Activated CD4-positive, alpha-beta T cell treated with anti-CD3 and anti-CD28 coated beads, Interleukin-2, Interleukin-4, amounts not matched to agents 100 ng/mL and 50 ng/mL, durations not matched to agents 16 hours and 8 hours (primary cell): ENCODE results near the gene SLC25A1.

Experiments
- DNase-seq: peaks from one replicate; pipeline ENCODE4 v3.0.0-alpha.2; 2020; ENCODE audit warnings: low spot score

Gene SLC25A1

DNA sequence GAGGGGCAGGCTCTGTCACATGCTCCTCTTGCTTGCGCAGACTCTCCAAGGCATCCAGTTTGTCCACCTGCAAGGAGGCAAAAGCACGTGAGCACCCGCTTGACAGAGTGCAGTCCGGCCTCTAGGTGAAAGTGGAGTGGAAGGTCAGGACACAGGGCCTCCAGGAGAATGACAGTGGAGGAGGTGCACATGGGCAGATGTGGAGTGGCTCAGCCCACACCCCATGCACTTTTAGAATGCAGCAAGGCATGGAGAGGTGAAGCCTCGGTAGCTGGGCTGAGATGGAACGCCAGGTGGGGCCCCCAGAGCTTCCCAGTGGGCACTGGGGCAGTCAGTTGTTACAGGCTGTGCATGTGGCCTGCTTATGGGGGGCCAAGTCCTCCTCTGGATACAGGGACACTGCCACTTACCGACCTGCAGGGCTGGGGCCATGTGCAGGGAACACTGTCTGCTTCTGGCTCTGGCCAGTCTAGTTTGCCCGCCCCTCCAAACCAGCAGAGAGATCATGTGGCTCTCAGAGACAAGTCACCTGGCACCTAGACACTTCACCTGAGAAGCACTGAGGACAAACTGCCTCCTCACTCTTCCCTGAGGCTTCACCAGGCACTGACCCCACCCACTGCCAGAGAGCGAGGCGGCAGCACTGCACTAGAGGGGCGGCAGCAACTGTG lies 2.3 kb upstream of the SLC25A1 start:
- no peak for DNase-seq

DNA sequence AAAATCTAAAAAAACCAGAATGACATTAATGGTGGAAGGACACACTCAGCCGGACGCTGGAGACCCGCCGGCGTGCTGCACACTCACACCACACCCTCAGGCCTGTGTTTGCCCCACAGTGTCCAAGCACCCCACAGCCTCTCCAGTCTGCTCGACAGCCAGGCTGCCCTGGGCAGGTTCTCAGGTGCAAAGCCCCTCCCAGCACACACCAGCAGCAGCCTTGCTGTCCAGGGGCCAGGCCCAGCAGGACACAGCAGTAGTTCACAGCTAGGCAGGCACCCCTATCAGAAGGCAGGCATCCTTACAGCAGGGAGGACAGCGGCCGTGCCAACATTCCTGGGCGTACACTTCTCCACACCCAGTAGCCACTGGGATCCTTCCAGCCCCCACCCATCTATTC lies 1.7 kb upstream of the SLC25A1 start:
- no peak for DNase-seq

DNA sequence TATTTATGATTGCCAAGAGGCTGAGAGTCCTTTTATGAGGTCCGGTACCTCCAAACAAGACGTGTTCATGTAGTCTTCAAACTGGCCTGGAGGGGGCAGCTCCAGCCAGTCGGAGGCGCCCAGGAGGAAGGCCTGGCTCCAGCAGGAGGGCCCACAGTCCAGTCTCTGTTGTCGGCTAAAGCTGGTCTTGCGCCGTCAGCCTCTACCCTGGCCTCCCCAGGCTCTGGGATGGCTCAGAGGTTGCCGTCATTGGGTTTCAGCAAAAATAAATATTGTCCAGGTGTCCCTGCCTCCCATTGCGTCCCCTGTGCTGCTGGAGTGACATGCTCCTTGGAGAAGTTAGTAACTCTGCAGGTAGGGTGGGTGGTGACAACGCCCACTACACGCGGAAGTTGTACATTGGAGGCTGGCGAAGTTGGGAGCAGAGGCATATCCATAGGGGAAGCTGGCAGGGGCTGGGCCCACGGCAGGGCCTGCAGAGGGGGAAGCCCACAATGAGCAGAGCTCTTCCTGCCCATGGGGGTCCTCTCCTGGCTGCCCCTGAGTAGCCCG lies 1.0 kb upstream of the SLC25A1 start:
- DNase-seq: peak; percentile 71

DNA sequence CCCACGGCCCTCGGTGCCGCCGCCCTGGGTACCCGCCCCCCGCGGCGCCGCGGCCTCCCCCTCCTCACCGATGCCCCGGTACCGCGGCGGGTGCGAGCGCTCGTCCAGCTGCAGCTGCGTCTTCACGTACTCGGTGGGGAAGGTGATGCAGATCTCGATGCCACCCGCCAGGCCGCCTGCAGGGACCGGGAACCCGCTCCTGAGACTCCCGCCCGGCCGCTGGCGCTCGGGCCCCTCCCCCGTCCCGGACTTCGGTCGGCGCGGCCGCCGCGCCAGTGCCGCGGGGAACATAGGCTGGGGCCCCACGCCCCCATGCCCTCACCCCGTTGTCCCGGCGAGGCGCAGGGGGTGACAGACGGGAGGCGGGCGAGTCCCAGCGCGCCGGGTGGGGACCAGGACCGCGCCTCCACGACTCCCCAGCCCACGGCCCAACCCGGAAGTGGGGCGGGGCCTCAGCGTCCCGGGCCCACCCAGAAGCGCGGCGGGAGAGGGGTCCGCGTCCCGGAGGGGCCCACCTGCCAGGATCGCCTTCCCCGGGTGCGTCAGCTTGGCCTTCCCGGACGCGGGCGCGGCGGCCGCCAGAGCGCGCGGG lies 375 bp downstream of the SLC25A1 start:
- DNase-seq: no peak

DNA sequence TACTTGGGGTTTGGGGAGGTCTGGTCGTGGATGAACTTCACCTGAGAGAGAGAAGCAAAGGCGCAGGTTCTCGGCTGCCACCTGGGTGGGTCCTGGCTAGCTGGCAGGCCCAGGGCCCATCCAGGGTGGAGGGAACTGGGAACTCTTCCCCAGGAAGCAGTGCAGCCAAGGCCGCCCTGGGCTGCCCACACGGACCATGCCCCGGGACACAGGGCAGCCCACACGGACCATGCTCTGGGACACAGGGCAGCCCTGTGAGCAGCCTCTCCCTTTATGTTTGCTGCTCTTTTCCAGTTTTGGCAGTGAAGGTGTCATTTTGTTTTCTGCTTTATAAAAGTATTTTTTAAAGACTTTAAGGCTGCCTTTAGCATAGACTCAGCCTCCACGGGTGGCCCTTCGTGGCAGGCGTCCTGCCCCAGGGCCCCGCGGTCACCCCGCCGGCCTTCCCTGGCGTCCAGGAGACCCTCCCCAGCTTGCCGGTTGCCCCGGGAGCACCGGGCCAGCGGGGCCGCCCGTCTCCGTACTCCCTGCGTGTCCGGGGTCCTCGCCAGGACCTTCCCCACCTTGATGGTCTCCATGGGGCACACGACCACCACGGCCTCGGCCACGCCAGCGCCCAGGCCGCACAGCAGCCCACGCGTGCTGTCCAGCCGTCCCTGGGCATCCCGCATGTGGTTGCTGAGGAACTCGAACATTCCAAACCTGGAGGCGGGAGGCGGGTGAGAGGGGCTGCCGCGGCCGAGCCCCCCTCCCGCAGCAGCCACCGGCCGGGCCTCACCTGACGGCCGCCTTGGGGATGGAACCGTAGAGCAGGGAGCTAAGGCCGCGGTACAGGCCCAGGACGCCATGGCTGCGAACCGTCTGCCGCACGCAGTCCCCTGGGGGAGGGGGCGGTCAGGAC lies 1.1 kb downstream of the SLC25A1 start:
- DNase-seq: no peak

DNA sequence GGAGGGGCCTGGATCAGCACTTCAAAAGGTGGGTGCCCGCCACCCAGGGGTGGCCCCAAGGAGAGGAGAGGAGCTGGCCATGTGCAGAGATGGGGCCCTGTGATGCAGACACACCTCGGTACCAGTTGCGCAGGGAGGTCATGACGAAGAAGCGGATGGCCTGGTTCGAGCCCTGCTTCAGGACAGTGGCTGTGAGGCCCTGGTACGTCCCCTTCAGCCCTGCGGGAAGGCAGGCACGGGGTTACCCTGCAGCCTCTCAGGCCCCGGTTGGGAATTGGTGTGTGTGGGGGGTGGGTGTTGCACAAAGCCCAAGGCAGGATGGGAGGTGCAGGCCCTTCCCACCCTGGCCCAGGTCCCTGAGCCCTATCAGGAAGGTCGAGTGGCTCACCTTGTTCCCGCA lies 1.8 kb downstream of the SLC25A1 start:
- no peak for DNase-seq

DNA sequence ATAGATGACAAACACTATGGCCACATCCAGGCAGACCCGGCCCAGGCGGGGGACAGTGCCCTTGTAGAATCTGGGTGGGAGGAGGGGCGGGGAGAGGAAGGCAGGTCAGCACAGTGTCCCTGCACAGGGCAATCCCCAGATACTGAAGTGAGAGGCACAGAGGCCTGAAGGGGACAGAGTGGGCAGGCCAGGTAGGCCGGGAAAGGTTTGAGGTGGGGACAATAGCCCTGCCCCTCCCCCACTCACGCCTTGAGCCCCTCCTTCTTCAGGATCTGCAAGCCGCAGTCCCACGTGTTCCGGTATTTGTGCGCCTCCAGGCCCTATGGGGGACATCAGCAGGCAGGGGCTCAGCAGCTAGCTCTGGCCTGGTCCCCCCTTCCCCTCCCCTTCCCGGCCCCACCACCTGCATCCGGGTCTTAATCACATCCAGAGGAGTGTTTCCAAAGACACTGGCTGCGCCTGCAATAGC lies 2.3 kb downstream of the SLC25A1 start:
- DNase-seq: no peak

DNA sequence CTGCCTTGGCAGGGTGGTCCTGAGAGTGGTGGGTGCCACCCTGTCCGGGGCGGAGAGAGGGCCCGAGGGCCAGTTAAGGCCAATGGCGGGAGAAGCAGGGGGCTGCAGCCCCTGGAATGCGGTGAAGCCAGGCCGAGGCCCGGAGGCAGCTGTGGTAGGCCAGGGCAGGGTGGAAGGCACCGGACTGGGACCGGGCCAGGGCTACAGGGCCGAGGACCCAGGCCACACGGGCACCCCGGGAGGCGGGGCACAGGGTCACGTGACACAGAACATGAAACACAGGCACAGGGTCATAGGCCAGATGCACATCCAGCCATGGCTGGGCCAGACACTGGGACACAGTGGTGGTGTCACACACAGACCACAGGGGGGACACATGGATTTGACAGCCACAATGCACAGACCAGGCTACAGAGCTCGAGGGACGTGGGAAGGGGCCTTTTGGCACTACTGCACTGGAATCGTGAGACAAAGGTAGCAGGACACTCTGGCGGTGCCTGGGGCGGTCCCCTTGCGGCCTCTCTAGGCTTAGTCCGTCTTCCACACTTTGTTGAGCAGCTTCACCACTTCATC lies 2.8 kb downstream of the SLC25A1 start:
- DNase-seq: no peak

DNA sequence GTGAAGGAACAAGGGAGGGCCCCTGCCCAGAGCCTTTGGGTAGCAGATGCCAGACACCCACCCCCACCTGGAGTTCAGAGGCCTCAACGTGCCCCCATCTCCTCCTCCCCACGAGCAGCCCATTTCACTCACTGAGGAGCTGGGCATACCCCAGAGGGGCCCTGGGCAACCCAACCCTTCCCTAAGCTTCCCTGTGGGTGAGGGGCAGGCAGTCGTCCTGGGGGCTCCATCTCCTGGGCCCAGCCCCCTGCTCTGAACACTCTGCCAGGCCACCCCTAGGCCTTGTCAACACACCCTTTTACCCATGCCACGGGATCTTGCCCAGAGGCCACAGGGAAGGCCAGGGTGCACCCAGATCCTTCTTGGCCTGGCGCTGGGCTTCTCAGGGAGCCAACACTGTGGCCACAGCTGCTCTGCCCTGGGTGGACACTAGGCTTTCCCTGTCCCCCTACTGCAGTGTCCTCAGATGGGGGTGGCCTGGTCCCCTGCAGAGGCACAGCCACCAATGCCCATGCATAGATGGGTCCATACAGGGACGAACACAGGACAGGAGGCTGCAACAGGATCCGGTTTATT lies 3.4 kb downstream of the SLC25A1 start:
- DNase-seq: no peak

DNA sequence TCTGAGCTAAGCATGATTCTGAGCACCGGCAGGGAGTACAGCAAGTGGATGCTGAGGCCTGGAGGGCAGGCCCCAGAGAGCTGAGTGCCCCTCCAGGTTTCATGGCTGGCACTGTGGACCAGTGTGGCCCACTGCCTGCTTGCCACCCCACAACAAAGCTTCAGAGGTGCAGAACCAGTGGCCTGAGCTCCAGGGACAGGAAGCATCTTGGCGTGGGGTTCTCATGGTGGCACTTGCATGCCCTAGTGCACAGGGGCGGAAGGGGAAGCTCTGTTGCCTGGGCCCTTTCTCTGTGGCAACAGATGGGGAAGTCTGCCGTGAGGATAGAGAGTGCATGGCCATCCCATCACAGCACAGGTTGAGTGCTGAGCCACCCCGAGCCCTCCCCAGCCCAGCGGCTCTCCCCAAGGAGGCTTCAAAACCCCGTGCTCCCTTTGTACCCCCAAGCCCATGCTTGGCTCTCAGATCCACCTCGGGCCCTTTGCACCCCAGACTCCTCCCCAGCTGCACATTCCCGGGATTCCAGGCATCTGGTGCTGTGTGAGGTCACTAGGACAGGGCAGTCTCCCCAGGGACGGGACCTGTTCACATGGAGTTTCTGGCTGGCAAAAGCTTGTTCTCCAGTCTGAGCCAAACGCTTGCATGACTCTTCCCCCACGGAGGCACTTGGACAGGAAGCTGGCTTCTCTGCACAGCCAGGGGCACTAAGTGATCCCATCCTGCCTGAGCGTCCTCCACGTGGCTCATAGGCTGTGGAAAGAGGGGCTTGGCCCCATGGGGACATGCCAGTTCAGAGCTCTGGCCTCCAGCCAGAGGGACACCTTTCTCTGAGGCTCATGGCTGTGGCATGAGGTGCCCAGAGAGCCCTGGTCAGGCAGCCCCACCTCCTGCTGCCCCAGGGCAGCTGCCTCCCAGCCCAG lies 4.2 kb downstream of the SLC25A1 start:
- no peak for DNase-seq

DNA sequence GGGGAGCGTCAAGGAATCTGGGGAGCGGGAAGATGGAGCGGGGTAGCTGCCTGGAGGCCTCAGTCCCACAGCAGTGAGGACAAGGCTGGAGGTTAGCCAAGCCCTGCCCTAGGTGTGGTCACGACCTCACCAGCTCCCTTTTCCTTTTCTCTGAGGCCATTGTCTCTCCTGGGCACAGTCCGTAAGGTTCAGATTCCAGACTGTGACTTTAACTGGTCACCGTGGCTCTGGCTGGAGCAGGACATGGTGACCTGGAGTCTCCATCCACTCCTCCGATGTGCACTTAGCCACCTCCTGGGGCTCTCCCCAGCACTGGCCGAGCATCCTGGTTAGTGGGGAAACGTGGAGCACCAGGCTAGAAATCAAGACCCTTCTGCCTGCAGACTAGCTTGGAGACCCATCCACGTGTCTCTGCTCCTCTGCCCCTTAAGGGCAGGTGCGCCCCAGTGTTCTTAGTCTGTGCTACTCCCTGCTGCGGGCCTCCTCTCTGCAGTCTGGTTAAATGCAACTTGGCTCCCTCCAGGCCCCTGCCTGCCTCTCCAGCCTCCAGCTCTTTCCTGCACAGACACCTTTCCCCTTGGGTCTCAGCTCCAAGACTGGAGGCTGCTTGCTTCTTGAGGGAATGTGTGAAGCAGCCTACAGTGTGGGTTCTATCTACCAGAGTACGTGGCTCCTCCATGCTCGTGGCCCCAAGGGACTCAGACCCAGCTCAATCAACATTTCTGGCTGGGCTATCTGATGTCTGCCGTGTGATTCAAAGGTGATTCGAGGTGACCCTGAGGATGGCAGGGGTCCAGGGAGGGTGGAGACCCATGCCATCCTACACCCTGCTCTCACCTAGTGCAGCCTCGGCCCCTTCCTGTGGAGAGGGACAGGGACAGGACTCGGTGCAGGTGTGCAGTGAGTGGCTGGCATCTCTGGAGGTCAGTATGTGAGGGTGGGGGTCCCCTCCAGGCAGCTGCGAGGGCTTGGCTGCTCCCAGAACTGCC lies 5.2 kb downstream of the SLC25A1 start:
- DNase-seq: no peak

DNA sequence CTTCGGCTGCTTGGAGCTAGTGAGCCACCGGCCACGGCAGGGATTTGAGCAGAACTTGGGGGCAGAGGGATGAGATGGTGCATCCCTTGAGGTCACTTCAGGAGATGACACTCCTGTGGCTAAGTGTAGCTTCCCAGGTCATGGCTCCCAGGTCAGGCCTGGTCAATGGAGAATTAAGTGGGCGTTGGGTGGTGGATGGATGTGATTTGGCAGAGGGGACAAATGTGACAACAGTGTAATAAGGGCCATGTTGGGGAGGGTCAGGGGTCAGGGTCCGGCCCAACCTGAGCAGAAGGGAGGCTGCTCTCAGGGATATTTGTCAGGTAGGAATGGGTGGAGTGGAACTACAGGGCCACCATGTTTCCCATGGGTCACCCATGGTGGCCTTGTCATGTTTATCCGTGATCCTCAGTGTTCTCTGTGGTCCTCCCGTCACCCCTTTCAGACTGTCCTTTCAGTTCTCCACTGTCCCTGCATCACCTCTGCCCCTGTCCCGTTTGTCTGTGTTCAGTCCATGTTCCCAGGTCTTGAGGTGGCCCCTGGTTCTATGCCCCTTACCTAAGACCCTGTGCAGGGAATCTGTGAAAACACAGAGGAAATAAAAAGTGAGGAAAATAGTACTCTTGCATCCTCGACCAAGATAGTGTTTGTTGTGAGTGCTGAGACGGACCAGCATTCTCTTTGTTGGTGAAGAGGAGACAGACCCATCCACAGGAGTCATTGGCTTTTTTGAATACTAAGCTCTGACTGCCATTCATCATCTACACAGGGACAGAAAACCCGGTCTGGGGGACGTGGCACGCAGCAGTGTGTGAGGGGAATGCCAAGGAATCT lies 6.1 kb downstream of the SLC25A1 start:
- no peak for DNase-seq

DNA sequence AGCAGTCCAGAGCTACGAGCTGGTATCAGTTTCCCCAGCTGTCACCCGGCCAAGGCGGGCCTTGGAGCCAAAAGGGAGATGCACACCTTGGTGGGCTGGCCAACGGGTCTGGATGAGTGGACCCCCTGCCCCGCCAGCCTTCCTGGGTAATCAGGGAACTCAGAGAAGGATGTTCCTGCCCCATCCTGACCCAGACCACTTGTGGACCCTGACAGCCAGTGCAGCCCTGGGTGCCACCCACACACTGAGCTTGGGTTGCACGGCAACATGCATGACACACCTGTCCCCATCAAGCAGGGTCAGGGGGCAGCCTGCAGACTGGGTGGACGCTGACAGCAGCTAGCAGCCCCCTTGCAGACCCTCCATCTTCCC lies 8.6 kb downstream of the SLC25A1 start:
- no peak for DNase-seq

DNA sequence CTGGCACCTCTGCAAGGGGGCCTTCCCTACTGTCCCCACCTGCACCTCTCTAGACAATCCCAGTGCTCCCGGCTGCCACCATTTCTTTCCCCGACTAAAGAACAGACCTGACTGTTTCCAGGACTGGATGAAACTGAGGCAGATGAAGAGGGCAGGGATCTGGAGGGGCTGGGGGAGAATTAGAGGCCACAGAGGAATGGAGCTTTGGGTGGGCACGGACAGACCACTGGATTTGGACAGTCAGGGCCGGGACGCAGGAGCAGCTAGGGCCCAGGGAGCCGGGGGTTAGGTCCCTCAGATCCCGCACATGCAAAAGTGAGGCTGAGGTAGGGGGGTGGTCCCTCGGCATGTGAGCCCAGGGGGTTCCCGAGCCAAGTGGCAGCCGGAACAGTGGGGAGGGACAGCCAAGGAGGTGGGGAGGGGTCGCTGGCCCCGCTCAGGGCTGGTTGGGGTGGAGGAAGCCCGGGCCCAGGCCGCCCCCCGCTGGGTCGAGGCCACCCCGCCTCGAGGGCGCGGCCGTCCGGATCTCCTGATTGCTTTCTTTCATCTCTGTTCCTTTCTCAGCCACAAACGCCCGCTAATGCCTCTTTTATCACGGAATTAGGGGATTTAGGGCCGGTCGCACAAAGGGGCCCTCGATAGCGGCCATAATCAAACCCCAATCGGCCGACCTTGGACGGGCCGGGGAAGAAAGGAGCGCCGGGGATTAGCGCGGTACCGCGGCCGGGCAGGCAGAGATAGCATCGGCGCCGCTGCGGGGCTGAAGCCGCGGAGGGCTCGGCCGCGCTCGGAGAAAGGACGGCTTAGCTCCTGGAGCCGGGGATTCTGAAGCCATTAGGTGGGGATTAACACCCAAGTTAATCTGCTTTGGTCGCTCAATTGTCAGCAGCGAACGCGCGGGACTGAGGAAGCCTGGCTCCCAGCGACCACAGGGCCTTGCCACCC lies 9.3 kb downstream of the SLC25A1 start:
- no peak for DNase-seq

DNA sequence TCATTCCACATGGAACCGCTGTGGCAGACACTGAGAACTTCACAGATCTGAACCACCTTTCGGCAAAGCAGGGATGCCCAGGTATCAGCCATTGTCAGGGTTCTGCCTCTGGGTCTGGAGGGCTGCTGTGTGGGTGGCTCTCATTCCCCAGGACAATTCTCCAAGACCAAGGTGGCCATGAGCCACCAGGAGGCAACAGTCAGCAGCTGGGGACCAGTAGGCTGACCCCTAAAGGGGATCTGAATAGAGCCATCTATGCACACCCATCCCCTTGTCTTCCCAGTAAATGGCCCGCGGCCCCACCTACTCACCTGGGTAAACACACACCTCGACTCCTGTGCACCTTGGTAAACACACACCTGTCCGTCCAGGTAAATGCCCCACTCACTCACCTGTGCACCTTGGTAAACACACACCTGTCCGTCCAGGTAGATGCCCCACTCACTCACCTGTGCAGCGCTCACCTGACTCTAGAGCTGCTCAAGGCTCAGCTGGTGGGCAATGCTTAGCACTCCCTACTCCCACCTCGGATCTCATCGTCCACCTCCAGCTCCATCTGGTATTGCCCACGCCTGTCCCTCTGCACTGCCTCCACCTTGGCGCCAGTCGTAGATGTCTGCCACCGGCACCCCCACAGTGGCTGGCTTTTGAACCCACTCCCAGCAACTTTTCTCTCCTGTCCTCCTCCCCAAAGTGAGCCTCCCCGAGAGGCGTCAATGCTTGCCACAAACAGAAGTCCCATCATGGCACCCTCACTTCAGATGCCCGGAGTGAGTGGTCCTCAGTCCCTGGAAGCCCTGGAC lies 10.2 kb downstream of the SLC25A1 start:
- no peak for DNase-seq

DNA sequence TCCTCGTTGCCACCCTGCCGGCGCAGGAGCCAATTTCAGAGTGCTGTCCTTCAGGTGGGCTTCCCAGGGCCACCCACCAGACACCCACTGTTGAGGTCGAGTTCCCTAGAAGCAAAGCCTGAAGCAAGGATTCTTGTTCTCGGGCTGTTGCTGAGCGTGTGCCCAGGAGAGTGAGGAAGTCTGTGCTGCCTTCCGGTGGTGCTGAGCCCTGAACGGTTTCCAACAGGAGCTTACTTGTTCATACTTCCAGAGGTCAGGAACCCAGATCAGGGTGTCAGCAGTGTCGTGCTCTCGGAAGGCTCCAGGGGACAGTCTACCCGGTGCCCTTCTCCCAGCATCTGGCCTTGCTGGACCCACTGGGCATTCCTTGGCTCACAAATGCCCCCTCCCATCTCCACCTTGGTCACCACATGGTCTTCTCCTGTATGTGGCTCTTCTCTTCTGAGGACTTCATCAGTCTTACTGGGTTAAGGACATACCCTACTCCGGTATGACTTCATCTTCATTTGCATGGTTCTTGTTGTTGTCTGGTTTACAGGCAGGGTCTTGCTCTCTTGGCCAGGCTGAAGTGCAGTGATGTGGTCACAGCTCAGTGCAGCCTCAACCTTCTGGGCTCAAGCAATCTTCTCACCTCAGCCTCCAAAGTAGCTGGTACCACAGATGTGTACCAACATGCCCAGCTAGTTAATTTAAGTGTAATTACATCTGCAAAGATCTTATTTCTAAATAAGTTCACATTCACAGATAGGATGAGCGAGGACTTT lies 11.2 kb downstream of the SLC25A1 start:
- DNase-seq: no peak
